GM21360 (cell line): ENCODE measurements around the gene PPP2R2C.

Source experiments
- ATAC-seq: cut with Tn5 transposase; IDR thresholded peaks from one replicate; pipeline ENCODE4 v1.9.1; 2021; ENCODE audit warnings: mild to moderate bottlenecking, moderate library complexity; ENCODE audit not compliant: unreplicated experiment

Gene PPP2R2C

DNA sequence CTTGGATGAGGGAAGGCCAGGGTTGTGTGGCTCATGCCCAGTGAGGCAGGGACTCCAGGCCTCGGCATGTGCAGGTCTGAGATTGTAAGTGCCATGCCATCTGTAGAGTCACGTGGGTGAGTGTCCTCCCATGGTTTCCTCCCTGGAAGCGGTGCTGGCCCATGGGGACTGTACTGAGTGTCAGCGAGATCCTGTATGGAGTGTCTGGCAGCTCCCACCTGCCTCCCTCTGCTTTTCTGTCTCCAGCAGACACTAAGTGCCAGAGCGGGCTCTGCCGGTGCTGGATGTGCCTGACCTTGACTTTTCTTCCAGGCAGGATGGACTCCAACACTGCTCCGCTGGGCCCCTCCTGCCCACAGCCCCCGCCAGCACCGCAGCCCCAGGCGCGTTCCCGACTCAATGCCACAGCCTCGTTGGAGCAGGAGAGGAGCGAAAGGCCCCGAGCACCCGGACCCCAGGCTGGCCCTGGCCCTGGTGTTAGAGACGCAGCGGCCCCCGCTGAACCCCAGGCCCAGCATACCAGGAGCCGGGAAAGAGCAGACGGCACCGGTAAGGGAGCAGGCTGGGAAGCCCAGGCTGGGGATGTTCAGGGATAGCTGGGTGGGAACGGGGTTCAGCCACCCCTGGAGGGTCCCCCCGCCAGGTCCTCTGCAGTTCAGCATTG is 195.1 kb downstream of the PPP2R2C start:
- ATAC-seq = no peak

DNA sequence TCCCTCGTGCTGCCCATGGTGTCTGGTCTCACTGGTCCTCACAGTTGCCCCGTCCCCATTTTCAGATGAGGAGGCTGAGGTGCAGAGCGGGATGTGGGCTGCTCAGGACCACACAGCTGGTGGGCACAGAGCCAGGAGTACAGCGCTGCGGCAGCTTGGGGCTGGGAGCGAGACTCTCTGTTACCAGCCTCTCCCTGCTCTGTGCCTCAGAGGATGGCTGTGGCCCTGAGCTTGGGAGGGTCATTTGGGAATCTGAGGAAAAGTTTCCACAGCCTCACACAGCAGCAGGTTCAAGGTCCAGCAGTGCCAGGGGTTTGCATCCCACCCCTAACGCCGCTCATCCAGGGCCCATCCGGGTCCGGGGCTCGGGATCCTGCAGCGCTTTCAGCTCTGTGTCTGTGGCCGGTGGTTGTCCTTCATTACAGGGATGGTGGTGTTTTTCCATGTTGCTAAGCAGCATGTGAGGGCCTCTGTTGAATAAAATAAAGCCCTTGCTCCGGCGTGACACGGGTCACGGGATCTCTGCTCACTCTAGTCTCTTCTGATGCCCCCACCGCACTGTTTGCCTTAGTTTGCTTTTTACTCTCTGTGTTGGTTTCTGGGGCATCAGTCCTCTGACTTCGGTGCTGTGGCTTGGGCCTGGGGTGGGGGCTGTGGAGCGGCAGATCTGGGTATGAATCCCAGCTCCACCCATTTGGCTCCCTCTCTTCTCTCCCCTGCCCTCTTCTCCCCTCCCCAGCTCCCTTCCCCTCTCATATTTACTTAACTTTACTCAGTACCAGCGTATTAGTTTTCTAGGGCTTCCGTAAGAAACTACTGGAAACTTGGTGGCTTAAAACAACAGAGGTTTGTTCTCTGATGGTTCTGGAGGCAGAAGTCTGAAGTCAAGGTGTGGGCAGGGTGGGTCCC is 196.3 kb downstream of the PPP2R2C start:
- ATAC-seq = no peak

DNA sequence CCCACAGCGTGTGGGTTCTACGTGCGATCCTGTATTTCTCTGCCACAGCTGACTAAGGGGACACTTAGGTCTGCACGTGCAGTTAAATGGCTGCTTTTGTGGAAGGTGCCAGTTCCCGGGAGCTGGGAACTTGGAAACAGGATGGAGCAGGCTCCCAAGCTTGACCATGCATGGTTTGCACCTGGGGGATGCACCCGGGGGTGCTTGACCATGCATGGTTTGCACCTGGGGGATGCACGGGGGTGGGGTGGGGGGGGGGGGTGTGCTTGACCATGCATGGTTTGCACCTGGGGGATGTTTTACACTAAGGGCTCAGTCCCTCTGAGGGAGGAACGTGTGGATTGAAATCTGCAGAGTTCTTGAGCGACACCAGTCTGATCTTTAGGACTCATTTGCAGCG is 197.1 kb downstream of the PPP2R2C start:
- no peak for ATAC-seq

DNA sequence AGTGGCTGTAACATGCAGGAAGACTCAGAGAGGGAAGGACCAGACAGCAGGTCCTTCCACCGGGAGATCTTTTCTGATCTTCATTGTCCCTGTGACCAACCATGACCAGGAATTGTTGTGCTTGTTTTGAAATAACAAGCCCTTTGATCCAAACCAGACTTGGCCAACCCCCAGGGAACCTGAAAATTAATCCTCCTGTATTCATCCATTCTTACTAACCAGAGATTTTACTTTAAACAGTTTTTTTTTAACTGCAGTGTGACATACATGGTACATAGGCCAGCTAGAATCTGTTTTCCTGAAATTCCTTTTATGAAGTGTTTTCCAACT is 198.8 kb downstream of the PPP2R2C start:
- ATAC-seq = no peak

DNA sequence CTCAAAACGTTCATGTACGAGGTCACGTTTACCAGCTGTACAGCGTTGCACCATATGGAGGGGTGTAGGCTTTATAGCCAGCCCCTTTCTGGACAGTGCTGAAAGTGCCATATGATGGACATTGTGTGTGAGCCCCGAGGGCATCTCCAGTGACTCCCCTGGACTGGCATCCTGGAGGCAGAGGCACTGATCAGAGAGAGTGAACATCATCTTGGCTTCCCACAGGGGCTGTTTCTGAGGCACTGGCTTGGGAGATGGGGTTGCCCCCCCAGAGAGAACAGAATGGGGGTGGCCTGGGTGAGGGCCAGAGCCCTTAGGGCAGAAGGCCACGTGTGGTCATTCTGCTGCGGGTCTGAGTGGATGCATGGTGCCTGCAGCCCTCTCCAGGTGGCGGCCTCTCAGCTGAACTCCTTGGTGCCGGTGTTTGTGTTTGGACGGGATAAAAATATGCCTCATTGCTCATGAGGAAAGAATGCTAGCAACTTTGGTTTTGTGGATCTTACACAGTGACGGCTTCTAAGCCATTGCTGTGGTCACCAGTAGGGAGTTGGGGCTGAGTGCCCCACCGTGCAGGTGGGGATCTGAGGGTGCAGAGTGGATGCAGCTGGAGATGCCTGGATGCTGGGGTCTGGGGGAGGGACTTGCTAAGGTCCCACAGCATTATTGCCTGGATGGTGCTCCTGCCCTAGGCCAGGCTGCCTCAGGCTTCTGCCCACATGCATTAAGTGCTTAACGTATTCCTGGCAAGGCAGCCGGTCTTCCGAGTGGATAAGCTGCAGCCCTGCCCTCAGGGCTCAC is 199.4 kb downstream of the PPP2R2C start:
- no peak for ATAC-seq

DNA sequence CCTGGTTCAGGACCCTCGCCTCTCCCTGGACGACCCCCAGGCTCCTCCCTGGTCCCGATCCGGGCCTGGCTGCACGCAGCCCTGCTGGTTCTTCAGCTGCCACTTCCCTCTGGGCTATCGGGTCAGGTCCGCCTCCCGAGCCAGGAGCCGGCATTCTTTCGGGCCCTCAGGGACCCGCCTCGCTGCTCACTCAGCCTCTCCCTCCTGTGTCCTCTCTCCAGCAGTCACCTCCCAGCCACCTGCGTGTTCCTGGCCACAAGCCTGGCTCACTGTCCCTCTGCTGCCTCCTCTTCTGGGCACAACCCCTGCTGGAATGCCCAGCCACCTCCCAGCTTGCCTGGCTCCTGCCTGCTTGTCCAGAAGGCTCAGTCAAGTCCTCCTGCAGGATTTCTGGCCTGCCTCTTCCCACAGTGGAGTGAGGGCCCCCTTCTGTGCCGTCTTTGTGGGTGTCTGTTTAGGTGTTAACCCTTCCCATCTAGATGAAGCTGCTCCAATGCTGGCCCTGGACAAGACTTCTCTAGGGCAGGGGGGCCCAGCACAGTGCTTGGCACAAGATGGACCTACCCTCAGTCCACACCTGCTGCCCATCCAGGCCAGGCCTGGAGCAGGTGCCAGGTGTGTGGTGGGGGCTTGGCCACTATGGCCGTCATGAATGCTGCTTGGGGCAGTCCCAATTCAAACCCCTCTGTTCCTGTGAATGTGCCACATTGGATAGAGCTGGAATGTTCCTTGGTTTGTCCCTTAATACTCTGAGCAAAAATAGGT is 200.5 kb downstream of the PPP2R2C start:
- ATAC-seq = no peak

DNA sequence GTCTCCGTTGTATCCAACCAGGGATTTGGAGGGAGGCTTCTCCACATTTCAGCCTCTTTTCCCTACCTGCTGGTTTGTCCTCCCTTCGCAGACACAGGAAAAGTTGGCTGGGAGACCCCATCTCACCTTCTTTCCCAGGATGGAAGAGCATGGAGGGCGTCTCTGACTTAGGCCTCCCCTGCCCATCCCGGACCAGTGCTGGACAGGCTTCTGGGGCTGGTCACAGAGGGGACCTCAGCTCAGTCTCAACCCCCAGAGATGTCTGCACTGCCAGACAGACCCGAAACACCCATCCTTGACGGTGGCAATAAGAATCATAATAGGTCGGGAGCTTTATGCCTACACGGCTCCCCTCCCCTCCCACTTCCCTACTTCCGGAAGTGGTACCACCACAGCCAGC is 201.2 kb downstream of the PPP2R2C start:
- ATAC-seq = no peak

DNA sequence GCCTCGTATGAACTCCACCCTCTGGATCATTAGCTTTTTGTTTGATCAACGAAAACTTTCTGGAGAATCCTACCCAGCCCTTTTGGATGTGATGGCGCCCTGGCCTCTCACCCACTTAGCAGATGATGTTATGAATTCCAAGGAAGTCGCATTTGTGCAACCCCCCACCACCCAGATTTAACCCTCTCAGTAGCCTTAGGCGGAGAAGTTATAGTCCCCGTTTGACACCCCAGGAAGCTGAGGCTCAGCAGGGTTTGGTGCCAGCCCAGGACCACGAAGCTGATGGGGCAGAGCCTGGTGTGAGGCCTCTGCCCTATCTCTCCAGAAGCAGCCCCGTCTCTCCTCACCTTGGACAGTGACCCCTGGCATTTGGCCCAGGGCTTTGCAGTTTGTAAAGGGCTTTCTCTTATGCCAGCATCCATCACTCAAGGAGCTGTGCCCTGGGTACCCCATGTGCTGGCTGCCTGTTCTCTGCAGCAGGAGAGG is 201.7 kb downstream of the PPP2R2C start:
- ATAC-seq = no peak
